Measurements from ENCODE around the gene NUDT1.

GRCh38 chr7:2253525-2254244 lies 11.7 kb downstream of the NUDT1 start:
- TF ChIP-seq CTCF (IDR thresholded peaks at IDR 0.05) (no peak), POLR2A (IDR thresholded peaks at IDR 0.05) (no peak)

Measured in upper lobe of left lung (tissue), 4 donors.